ENCODE measurements around the gene MRPL43. TPM values are rescaled to one million over a fixed set of nuclear protein-coding genes. Genes with fewer than 3 reads are reported as not detected.
A peak's percentile ranks its signal among the peaks of the same experiment; 100 is the strongest.

MRPL43 gene
- polyA plus RNA-seq, 2 of the 4 experiments (the other 2 are of a cell fraction), result 76.3 to 83.4 TPM

DNA sequence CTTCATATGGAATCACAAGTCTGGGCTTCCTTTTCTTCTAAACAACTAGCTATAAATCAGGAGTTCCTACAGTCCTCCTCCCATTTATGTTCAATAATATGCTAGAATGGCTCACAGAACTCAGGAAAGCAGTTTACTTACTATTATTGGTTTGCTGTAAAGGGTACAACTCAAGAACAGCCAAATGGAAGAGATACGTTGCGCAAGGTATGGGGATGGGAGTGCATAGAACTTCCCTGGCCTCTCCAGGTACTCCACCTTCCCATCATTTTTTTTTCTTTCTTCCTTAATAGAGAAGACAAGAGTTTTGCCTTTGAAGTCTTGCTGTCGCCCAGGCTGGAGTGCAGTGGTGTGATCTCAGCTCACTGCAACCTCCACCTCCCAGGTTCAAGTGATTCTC is 45.1 kb downstream of the MRPL43 start:
- Histone ChIP-seq H3K4me1 (no peaks in the 10 kb centered on the region), H3K4me3 (no peak overlapping the region), H3K27ac (no peak overlapping the region), H3K9me3 (no peaks in the 10 kb centered on the region), H3K4me2 (no peak overlapping the region)
- FAIRE-seq, result no peak
- no peak for TF ChIP-seq GATA3 (IDR thresholded peaks at IDR 0.05; ENCODE audit: borderline replicate concordance)
- TF ChIP-seq CEBPB (IDR thresholded peaks at IDR 0.05), result peak in 1 of 2 experiments; percentile 62; a peak in 2 of 4 replicates
- no peak for ATAC-seq
- 94% methylated on average over 3 of the region's 3 CpGs for WGBS (ENCODE audit: missing lambda C conversion rate)
- no peak for DNase-seq (ENCODE audit: low read depth in 1 of 2, low spot score in 1 of 2)
- ChIA-PET CTCF (interaction anchor here (1.2 kb wide), 1 partner anchor 33 kb away, joined by 3 read pairs; no protein-coding TSS in a partner anchor), POLR2A (no interaction called here)

DNA sequence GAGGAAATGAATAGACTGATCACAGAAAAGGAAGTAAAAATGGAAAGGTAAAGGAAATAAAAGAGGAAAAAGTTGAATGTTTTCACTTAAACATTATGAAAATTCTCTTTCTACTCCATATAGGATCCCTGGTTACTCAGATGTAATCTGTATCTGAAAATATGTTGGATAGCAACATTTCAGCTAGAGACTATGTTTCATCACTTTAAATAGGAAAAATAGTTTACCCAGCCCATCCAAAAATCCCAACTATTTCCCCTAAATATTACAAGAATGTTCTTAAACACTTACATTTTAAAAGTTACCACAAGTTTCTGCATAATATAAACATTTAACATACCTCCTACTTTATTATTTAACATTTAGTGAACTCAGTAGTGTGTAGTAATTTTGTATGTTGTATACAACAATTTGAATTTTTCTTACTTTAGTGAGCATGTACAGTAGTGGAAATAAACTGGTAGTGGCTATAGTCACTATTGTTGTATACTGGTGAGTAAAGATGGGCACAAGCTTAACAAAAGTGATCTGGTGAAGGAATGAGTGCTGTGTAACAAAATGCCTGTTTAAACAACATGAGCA is 47.4 kb downstream of the MRPL43 start:
- Histone ChIP-seq H3K4me1 (no peaks in the 10 kb centered on the region), H3K4me2 (no peak overlapping the region), H3K4me3 (no peak overlapping the region), H3K9me3 (no peaks in the 10 kb centered on the region), H3K27ac (no peak overlapping the region)
- TF ChIP-seq JUN (IDR thresholded peaks at IDR 0.05) (no peak), ZSCAN20 (CRISPR knock-in tag; IDR thresholded peaks at IDR 0.05) (no peak), RNF2 (IDR thresholded peaks at IDR 0.05; ENCODE audit: borderline replicate concordance, low read depth) (no peak), KDM1A (IDR thresholded peaks at IDR 0.05; ENCODE audit: low read depth) (no peak), MAZ (IDR thresholded peaks at IDR 0.05; ENCODE audit: borderline replicate concordance, low read depth, low read length) (no peak), KDM5A (IDR thresholded peaks at IDR 0.05) (no peak), GATA3 (IDR thresholded peaks at IDR 0.05; ENCODE audit: borderline replicate concordance) (no peak), CHD2 (IDR thresholded peaks at IDR 0.05; ENCODE audit: low read length, partially characterized antibody) (no peak), RCOR1 (IDR thresholded peaks at IDR 0.05; ENCODE audit: low read depth, low read length) (no peak), ZFP36 (IDR thresholded peaks at IDR 0.05; ENCODE audit: borderline replicate concordance, partially characterized antibody) (no peak), SMC3 (IDR thresholded peaks at IDR 0.05) (no peak), RARB (CRISPR knock-in tag; IDR thresholded peaks at IDR 0.05) (no peak), POLR2A (IDR thresholded peaks at IDR 0.05; ENCODE audit: low read length) (no peak), NPAS2 (CRISPR knock-in tag; IDR thresholded peaks at IDR 0.05; ENCODE audit: borderline replicate concordance) (no peak), HOXB13 (CRISPR knock-in tag; IDR thresholded peaks at IDR 0.05; ENCODE audit: low read depth) (no peak), FOXS1 (CRISPR knock-in tag; IDR thresholded peaks at IDR 0.05) (no peak)
- TF ChIP-seq, protein P1, sequence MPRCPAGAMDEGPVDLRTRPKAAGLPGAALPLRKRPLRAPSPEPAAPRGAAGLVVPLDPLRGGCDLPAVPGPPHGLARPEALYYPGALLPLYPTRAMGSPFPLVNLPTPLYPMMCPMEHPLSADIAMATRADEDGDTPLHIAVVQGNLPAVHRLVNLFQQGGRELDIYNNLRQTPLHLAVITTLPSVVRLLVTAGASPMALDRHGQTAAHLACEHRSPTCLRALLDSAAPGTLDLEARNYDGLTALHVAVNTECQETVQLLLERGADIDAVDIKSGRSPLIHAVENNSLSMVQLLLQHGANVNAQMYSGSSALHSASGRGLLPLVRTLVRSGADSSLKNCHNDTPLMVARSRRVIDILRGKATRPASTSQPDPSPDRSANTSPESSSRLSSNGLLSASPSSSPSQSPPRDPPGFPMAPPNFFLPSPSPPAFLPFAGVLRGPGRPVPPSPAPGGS (IDR thresholded peaks at IDR 0.05), result no peak
- TF ChIP-seq, protein P2, sequence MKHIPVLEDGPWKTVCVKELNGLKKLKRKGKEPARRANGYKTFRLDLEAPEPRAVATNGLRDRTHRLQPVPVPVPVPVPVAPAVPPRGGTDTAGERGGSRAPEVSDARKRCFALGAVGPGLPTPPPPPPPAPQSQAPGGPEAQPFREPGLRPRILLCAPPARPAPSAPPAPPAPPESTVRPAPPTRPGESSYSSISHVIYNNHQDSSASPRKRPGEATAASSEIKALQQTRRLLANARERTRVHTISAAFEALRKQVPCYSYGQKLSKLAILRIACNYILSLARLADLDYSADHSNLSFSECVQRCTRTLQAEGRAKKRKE (CRISPR knock-in tag; IDR thresholded peaks at IDR 0.05; ENCODE audit: low read depth), result no peak
- TF ChIP-seq, protein P3, sequence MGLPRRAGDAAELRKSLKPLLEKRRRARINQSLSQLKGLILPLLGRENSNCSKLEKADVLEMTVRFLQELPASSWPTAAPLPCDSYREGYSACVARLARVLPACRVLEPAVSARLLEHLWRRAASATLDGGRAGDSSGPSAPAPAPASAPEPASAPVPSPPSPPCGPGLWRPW (IDR thresholded peaks at IDR 0.05), result no peak
- TF ChIP-seq, protein P4, sequence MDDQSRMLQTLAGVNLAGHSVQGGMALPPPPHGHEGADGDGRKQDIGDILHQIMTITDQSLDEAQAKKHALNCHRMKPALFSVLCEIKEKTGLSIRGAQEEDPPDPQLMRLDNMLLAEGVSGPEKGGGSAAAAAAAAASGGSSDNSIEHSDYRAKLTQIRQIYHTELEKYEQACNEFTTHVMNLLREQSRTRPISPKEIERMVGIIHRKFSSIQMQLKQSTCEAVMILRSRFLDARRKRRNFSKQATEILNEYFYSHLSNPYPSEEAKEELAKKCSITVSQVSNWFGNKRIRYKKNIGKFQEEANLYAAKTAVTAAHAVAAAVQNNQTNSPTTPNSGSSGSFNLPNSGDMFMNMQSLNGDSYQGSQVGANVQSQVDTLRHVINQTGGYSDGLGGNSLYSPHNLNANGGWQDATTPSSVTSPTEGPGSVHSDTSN (IDR thresholded peaks at IDR 0.05), result no peak
- ATAC-seq, result no peak
- ChIA-PET CTCF (interaction anchor here (1.0 kb wide), 1 partner anchor 9 kb away, joined by 3 read pairs; no protein-coding TSS in a partner anchor), POLR2A (interaction anchor here (1.2 kb wide), 1 partner anchor 27 kb away, joined by 4 read pairs; the partner anchor contains the start of gene SLF2)
- no peak for FAIRE-seq
- no peak for DNase-seq (ENCODE audit: low read depth in 1 of 2, low spot score in 1 of 2)

Small RNAs within 50 kb of the gene (small RNA-seq; reads per million reads assigned to genes)
- gene MIR608, result 0 to 0.97 (median 0) reads per million in 6 experiments

Other genes starting within 250 kb of the MRPL43 start
- 0.05 and 0.06 TPM in 2 replicates for gene PAX2, start 241.9 kb downstream of the MRPL43 start, polyA plus RNA-seq (2011; rRNA removed)
- gene PAX2, start 241.9 kb downstream of the MRPL43 start, polyA plus RNA-seq (2017; fragmentation: RNase III; extraction: RNeasy Plus Mini Kit Qiagen cat#74134 plus additional on column Dnase treatment), result 0.18 to 0.21 TPM (median 0.21 TPM) in 3 replicates
- 12.4 and 16.6 TPM in 2 replicates for gene SLF2, start 74.5 kb downstream of the MRPL43 start, polyA plus RNA-seq (2011; rRNA removed)
- gene SLF2, start 74.5 kb downstream of the MRPL43 start, polyA plus RNA-seq (2017; fragmentation: RNase III; extraction: RNeasy Plus Mini Kit Qiagen cat#74134 plus additional on column Dnase treatment), result 12.3 to 13.6 TPM (median 13.0 TPM) in 3 replicates
- 17.4 and 31.1 TPM in 2 replicates for gene SEMA4G, start 18.0 kb downstream of the MRPL43 start, polyA plus RNA-seq (2011; rRNA removed)
- 10.2 to 13.5 TPM (median 13.3 TPM) in 3 replicates for gene SEMA4G, start 18.0 kb downstream of the MRPL43 start, polyA plus RNA-seq (2017; fragmentation: RNase III; extraction: RNeasy Plus Mini Kit Qiagen cat#74134 plus additional on column Dnase treatment)
- gene TWNK, start within 50 bp of the MRPL43 start, polyA plus RNA-seq (2011; rRNA removed), result 21.1 and 26.7 TPM in 2 replicates
- gene TWNK, start within 50 bp of the MRPL43 start, polyA plus RNA-seq (2017; fragmentation: RNase III; extraction: RNeasy Plus Mini Kit Qiagen cat#74134 plus additional on column Dnase treatment), result 34.7 to 36.0 TPM (median 35.9 TPM) in 3 replicates
- gene LZTS2, start 12.3 kb upstream of the MRPL43 start, polyA plus RNA-seq (2011; rRNA removed), result 13.8 and 15.7 TPM in 2 replicates
- 23.8 to 35.5 TPM (median 34.0 TPM) in 3 replicates for gene LZTS2, start 12.3 kb upstream of the MRPL43 start, polyA plus RNA-seq (2017; fragmentation: RNase III; extraction: RNeasy Plus Mini Kit Qiagen cat#74134 plus additional on column Dnase treatment)
- 0.20 and 0.21 TPM in 2 replicates for gene PDZD7, start 43.6 kb upstream of the MRPL43 start, polyA plus RNA-seq (2011; rRNA removed)
- gene PDZD7, start 43.6 kb upstream of the MRPL43 start, polyA plus RNA-seq (2017; fragmentation: RNase III; extraction: RNeasy Plus Mini Kit Qiagen cat#74134 plus additional on column Dnase treatment), result 0.56 to 0.79 TPM (median 0.63 TPM) in 3 replicates
- 33.7 and 42.1 TPM in 2 replicates for gene SFXN3, start 43.7 kb upstream of the MRPL43 start, polyA plus RNA-seq (2011; rRNA removed)
- gene SFXN3, start 43.7 kb upstream of the MRPL43 start, polyA plus RNA-seq (2017; fragmentation: RNase III; extraction: RNeasy Plus Mini Kit Qiagen cat#74134 plus additional on column Dnase treatment), result 26.3 to 27.6 TPM (median 26.4 TPM) in 3 replicates
- gene KAZALD1, start 74.5 kb upstream of the MRPL43 start, polyA plus RNA-seq (2011; rRNA removed), result 4.5 and 5.1 TPM in 2 replicates
- gene KAZALD1, start 74.5 kb upstream of the MRPL43 start, polyA plus RNA-seq (2017; fragmentation: RNase III; extraction: RNeasy Plus Mini Kit Qiagen cat#74134 plus additional on column Dnase treatment), result 2.5 to 4.3 TPM (median 2.9 TPM) in 3 replicates
- gene TLX1, start 143.8 kb upstream of the MRPL43 start, polyA plus RNA-seq (2011; rRNA removed), result 0.06 and 0.09 TPM in 2 replicates
- gene TLX1, start 143.8 kb upstream of the MRPL43 start, polyA plus RNA-seq (2017; fragmentation: RNase III; extraction: RNeasy Plus Mini Kit Qiagen cat#74134 plus additional on column Dnase treatment), result not detected in 3 replicates
- gene LBX1, start 242.0 kb upstream of the MRPL43 start, polyA plus RNA-seq (2011; rRNA removed), result not detected in 2 replicates
- not detected in 3 replicates for gene LBX1, start 242.0 kb upstream of the MRPL43 start, polyA plus RNA-seq (2017; fragmentation: RNase III; extraction: RNeasy Plus Mini Kit Qiagen cat#74134 plus additional on column Dnase treatment)

Measured in A549 (cell line).